Activated CD4-positive, alpha-beta T cell treated with anti-CD3 and anti-CD28 coated beads, Interleukin-2, amount 50 U/mL, for 4 hours (primary cell): ENCODE measurements around the gene CDS1.
"Not testable (repeated sequence)": the region's sequence is repeated elsewhere in the genome, so short reads cannot be mapped to it uniquely, and the experiment has no call there.

Experiments
- DNase-seq, 2 experiments: peaks; one replicate each; pipeline ENCODE4 v3.0.0-alpha.2; 2020

Gene CDS1

DNA sequence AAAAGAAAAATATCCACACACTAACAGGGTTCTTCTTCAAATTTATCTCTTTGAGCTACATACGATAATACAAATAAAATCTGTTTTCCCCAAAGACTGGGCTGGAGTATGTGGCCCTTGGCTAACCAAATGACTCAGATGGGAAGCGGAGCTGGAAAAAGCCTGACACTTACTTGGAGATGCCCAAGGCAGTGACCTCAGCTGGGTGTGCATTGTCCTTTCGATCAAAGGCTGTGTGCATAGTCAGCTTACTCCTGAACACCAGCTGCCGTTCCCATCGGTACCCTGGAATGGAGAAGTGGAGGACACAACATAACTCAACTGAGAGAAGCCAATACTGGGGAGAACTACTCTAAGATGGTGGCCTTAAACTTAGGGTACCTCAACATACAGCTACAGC lies 95.1 kb downstream of the CDS1 start:
- DNase-seq, result no peak

DNA sequence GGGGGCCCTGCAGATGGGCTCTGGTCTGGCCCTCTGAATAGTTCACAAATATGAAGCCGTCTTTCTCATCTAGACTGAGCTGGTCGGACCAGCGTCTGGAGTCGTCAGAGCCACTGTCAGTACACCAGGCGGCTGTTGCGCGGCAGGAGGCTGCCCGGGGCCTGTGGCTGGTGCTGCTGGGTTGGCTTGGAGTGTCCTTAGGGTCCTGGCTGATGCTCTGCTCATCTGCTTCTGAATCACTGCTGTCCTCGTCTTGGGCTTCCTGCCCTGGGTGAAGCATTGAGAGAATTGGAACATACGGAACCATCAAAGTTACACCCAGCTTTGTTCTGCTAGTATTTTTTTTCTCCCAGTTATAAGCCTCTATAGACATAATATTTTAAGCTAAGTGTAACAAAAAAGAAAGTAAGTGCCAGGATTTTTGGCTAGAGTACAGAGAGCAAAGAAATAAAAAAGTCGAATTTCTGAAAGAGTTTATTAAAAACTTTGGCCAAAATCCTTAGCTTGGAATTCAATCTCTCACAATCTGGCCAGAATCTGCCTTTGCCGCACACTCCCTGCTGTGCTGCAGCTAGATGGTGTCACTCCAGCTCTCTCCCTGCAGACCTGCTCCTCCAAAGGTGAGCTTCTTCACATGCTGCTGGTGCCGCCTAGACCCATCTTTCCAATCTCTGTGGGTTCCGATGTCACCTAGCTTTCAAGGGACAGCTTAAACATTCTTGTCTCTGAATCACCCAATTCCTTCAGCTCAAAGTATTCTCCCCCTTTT lies 96.2 kb downstream of the CDS1 start:
- no peak for DNase-seq

GRCh38 chr4:84680956-84681355 lies 98.0 kb downstream of the CDS1 start:
- DNase-seq, result no peak

- DNase-seq, result no peak
Measured at GRCh38 chr4:84681486-84682274, 98.8 kb downstream of the CDS1 start.

GRCh38 chr4:84682661-84683060 lies 99.7 kb downstream of the CDS1 start:
- not testable (repeated sequence) for DNase-seq

- DNase-seq, result no peak
Measured at GRCh38 chr4:84683064-84683850, 100.3 kb downstream of the CDS1 start.

GRCh38 chr4:84684361-84684760 lies 101.4 kb downstream of the CDS1 start:
- no peak for DNase-seq

- no peak for DNase-seq
Measured at GRCh38 chr4:84685105-84685504, 102.2 kb downstream of the CDS1 start.

DNA sequence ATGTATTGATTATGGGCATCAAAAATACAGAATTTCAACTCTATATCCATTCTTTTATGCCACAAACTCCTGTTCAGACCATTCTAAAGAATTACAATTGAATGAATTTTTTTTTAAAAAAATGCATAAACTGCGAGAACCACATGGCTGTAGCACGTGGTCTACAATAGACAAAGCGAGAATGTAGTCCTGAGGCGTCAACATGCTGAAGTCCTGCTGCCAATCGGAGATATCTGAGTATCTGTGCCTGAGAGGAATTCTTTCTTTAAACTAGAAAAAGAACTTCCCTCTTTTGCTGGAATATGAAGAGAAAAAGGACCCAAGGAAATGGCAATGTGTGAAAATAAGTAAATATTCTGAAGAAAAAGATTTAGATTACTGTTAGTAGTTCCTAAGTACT lies 105.7 kb downstream of the CDS1 start:
- DNase-seq, result no peak

GRCh38 chr4:84689197-84689596 lies 106.3 kb downstream of the CDS1 start:
- DNase-seq, result no peak

GRCh38 chr4:84690481-84690880 lies 107.6 kb downstream of the CDS1 start:
- no peak for DNase-seq

GRCh38 chr4:84691170-84691691 lies 108.3 kb downstream of the CDS1 start:
- no peak for DNase-seq

DNA sequence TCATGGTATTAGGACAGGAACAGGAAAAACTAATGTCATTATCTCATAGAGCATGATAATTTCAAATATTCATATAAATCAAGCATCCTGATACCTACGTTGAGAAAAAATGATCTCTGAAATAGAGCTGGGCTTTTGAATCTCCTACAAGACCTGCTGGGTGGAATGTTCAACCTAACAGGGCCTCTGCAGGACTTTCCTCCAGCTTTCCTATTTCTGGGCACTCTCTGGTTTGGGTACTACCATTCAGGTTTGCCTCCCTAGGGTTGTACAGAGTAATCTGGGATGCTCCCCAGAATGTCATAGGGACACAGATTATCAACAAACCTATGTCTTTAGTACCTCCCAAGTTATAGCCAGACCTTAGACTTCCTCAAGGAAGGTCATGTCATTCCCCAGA lies 108.9 kb downstream of the CDS1 start:
- DNase-seq, result no peak

- DNase-seq, result no peak
Measured at GRCh38 chr4:84697159-84697558, 114.2 kb downstream of the CDS1 start.

- no peak for DNase-seq
Measured at GRCh38 chr4:84697615-84698201, 114.8 kb downstream of the CDS1 start.

DNA sequence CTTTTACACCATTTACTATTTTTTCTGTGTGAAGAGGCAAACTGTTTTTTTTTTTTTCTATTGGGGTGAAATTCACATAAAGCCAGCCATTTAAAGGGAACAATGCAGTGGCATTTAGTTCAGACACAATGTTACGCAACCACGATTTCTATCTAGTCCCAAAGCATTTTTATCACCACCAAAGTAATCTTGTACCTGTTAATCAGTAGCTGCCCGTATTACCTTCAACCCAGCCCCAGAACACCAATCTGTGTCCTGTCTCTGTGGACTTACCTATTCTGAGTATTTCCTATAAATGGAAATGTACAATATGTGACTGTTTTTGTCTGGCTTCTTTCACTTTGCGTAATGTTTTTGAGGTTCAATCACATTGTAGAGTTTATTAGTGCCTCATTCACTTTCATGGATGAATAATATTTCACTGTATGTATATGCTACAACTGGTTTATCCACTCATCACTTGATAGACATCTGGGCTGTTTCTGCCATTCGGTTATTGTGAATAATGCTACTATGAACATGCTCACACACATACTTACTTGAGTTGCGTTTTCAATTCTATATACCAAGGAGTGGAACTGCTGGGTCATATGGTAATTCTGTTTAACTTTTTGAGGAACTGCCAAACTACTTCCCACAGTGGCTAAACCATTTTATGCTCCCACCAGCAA lies 116.2 kb downstream of the CDS1 start:
- DNase-seq, result no peak
